Activated naive CD4-positive, alpha-beta T cell treated with anti-CD3 and anti-CD28 coated beads, Interleukin-2, amount 50 U/mL, for 24 hours (primary cell): ENCODE measurements around the gene SPATA31A3.
"Not testable (repeated sequence)": the region's sequence is repeated elsewhere in the genome, so short reads cannot be mapped to it uniquely, and the experiment has no call there.

Source experiments
- H3K27ac Mint-ChIP-seq: one replicate; pipeline ENCODE4 v1.8.0; 2021; ENCODE audit warnings: mild to moderate bottlenecking, mixed read lengths
- H3K27me3 Mint-ChIP-seq: one replicate; pipeline ENCODE4 v1.8.0; 2021; ENCODE audit warnings: mixed read lengths
- H3K36me3 Mint-ChIP-seq: one replicate; pipeline ENCODE4 v1.8.0; 2021; ENCODE audit warnings: mixed read lengths
- H3K4me1 Mint-ChIP-seq: one replicate; pipeline ENCODE4 v1.8.0; 2021; ENCODE audit warnings: mixed read lengths
- H3K4me3 Mint-ChIP-seq: one replicate; pipeline ENCODE4 v1.8.0; 2021; ENCODE audit warnings: mild to moderate bottlenecking, mixed read lengths
- H3K9me3 Mint-ChIP-seq: one replicate; pipeline ENCODE4 v1.8.0; 2021; ENCODE audit warnings: mixed read lengths

SPATA31A3 gene

GRCh38 chr9:66992450-66992849, at the start of gene SPATA31A3:
Gene SPATA31A3 (minus strand): TSS chr9:66992550. CDS start chr9:66992521, 29 bp downstream.
- not testable (repeated sequence) for H3K27me3 Mint-ChIP-seq, H3K36me3 Mint-ChIP-seq, H3K27ac Mint-ChIP-seq, H3K4me3 Mint-ChIP-seq, H3K4me1 Mint-ChIP-seq, H3K9me3 Mint-ChIP-seq

GRCh38 chr9:66952576-66952975, 39.8 kb downstream of the SPATA31A3 start:
- H3K4me3 Mint-ChIP-seq, H3K27ac Mint-ChIP-seq, H3K27me3 Mint-ChIP-seq, H3K4me1 Mint-ChIP-seq, H3K9me3 Mint-ChIP-seq, H3K36me3 Mint-ChIP-seq: not testable (repeated sequence)

- not testable (repeated sequence) for H3K9me3 Mint-ChIP-seq, H3K27ac Mint-ChIP-seq, H3K4me1 Mint-ChIP-seq, H3K36me3 Mint-ChIP-seq, H3K4me3 Mint-ChIP-seq, H3K27me3 Mint-ChIP-seq
These were observed 49.8 kb downstream of the SPATA31A3 start for GRCh38 chr9:66942400-66943155.

GRCh38 chr9:66939878-66940830, 52.2 kb downstream of the SPATA31A3 start:
- H3K27ac Mint-ChIP-seq, H3K4me3 Mint-ChIP-seq, H3K27me3 Mint-ChIP-seq, H3K9me3 Mint-ChIP-seq, H3K36me3 Mint-ChIP-seq, H3K4me1 Mint-ChIP-seq: not testable (repeated sequence)

- H3K36me3 Mint-ChIP-seq, H3K4me3 Mint-ChIP-seq, H3K9me3 Mint-ChIP-seq, H3K27me3 Mint-ChIP-seq, H3K27ac Mint-ChIP-seq, H3K4me1 Mint-ChIP-seq: not testable (repeated sequence)
These were observed 54.0 kb downstream of the SPATA31A3 start for GRCh38 chr9:66938322-66938721.

GRCh38 chr9:66937662-66938061, 54.7 kb downstream of the SPATA31A3 start:
- H3K27me3 Mint-ChIP-seq, H3K9me3 Mint-ChIP-seq, H3K27ac Mint-ChIP-seq, H3K36me3 Mint-ChIP-seq, H3K4me1 Mint-ChIP-seq, H3K4me3 Mint-ChIP-seq: not testable (repeated sequence)
